HEK293 (cell line): Measurements from ENCODE around the gene STK40.

Source experiments
- CTCF ChIP-seq: fragments of 450-650 bp; formaldehyde crosslinking; IDR thresholded peaks from 2 replicates; pipeline ENCODE4 v1.5.1; 2016; ENCODE audit warnings: missing biosample characterization, missing genetic modification characterization
- PRDM1 ChIP-seq: fragments of 450-650 bp; formaldehyde crosslinking; IDR thresholded peaks from 2 replicates; pipeline ENCODE4; 2016; ENCODE audit warnings: missing biosample characterization, missing genetic modification characterization
- REST ChIP-seq: fragments of 450-650 bp; formaldehyde crosslinking; IDR thresholded peaks from 2 replicates; pipeline ENCODE4 v1.5.1; 2016; ENCODE audit warnings: missing biosample characterization, missing genetic modification characterization
- ZNF112 ChIP-seq: fragments of 450-650 bp; formaldehyde crosslinking; IDR thresholded peaks from 2 replicates; pipeline ENCODE4 v1.5.0; 2017; ENCODE audit warnings: missing biosample characterization, missing genetic modification characterization
- ZNF121 ChIP-seq: fragments of 450-650 bp; formaldehyde crosslinking; IDR thresholded peaks from 2 replicates; pipeline ENCODE4 v1.5.1; 2016; ENCODE audit warnings: missing biosample characterization, missing genetic modification characterization
- ZNF18 ChIP-seq: fragments of 450-650 bp; formaldehyde crosslinking; IDR thresholded peaks from 2 replicates; pipeline ENCODE4 v1.5.1; 2016; ENCODE audit warnings: missing biosample characterization, missing genetic modification characterization
- ZNF24 ChIP-seq: fragments of 450-650 bp; formaldehyde crosslinking; IDR thresholded peaks from 2 replicates; pipeline ENCODE4 v1.5.1; 2016; ENCODE audit warnings: missing biosample characterization, missing genetic modification characterization
- ZNF248 ChIP-seq: fragments of 450-650 bp; formaldehyde crosslinking; IDR thresholded peaks from 2 replicates; pipeline ENCODE4 v1.5.1; 2017; ENCODE audit warnings: missing biosample characterization, missing genetic modification characterization
- ZNF335 ChIP-seq: fragments of 450-650 bp; formaldehyde crosslinking; conservative IDR thresholded peaks from 2 replicates; pipeline ENCODE4 v1.5.1; 2016; ENCODE audit warnings: missing biosample characterization, missing genetic modification characterization
- ZNF354C ChIP-seq: fragments of 450-650 bp; formaldehyde crosslinking; IDR thresholded peaks from 2 replicates; pipeline ENCODE4 v1.5.1; 2016; ENCODE audit warnings: missing biosample characterization, missing genetic modification characterization, low read depth, borderline replicate concordance
- ZNF416 ChIP-seq: fragments of 450-650 bp; formaldehyde crosslinking; IDR thresholded peaks from 2 replicates; pipeline ENCODE4 v1.5.1; 2016; ENCODE audit warnings: missing biosample characterization, missing genetic modification characterization
- ZNF704 ChIP-seq: fragments of 450-650 bp; formaldehyde crosslinking; IDR thresholded peaks from 2 replicates; pipeline ENCODE4 v1.5.1; 2016; ENCODE audit warnings: missing biosample characterization, missing genetic modification characterization
- ZSCAN16 ChIP-seq: fragments of 450-650 bp; formaldehyde crosslinking; IDR thresholded peaks from 2 replicates; pipeline ENCODE4 v1.5.1; 2016; ENCODE audit warnings: missing biosample characterization, missing genetic modification characterization

- TF ChIP-seq ZSCAN16 (tag by site-specific recombination) (no peak), ZNF354C (tag by site-specific recombination) (no peak), ZNF121 (no peak), CTCF (no peak), PRDM1 (tag by site-specific recombination) (no peak), ZNF704 (tag by site-specific recombination) (no peak), REST (no peak), ZNF24 (no peak), ZNF416 (tag by site-specific recombination) (no peak), ZNF112 (no peak), ZNF248 (no peak), ZNF18 (tag by site-specific recombination) (no peak), ZNF335 (tag by site-specific recombination) (no peak)
Observed at GRCh38 chr1:36297062-36297461, 88.7 kb downstream of the STK40 start.
